Caco-2 (cell line): Measurements from ENCODE around the gene TGM4. TPM values are rescaled to one million over a fixed set of nuclear protein-coding genes. Genes with fewer than 3 reads are reported as not detected.

Experiments used
- BruUV-seq: library from RNA; stranded (reverse); fragments of 400-500 nt; replicated peaks from 2 replicates; lab custom pipeline; 2021; lab: Mats Ljungman, UMichigan
- CTCF ChIA-PET: fragments of 300-600 bp; sonication (Branson Sonifier 250); formaldehyde crosslinking; loops from one replicate; lab custom pipeline; 2022; ENCODE audit warnings: antibody characterized with exemption; lab: Charles Lee
- POLR2A ChIA-PET: fragments of 300-600 bp; sonication (Branson Sonifier 250); formaldehyde crosslinking; loops from one replicate; lab custom pipeline; 2022; ENCODE audit warnings: antibody characterized with exemption; lab: Charles Lee
- DNase-seq, 2 experiments: peaks; one replicate each; pipeline versions ENCODE4 v3.0.0 to v3.0.0-alpha.2; 2020 to 2022
- H3K27me3 ChIP-seq: replicated peaks from 2 replicates; pipeline ENCODE4 v1.6.0; 2011; ENCODE audit warnings: low read length; ENCODE audit not compliant: control insufficient read depth, insufficient read depth
- H3K36me3 ChIP-seq: 2 replicates; pipeline ENCODE4 v1.5.1; 2011; ENCODE audit warnings: low read length; ENCODE audit not compliant: control insufficient read depth, insufficient read depth
- H3K4me1 ChIP-seq: fragments of 250-450 bp; sonication (Bioruptor Pico); 2 replicates; pipeline ENCODE4 v1.5.1; 2020; ENCODE audit warnings: mild to moderate bottlenecking
- H3K4me3 ChIP-seq: 2 replicates; pipeline ENCODE4 v1.5.1; 2011; ENCODE audit warnings: low read depth, mild to moderate bottlenecking, control low read depth, low read length
- H3K9me3 ChIP-seq: fragments of 250-450 bp; sonication (Bioruptor Pico); 2 replicates; pipeline ENCODE4 v1.5.1; 2020; ENCODE audit warnings: mild to moderate bottlenecking, moderate library complexity
- H3K27ac Mint-ChIP-seq: one replicate; pipeline ENCODE4 v1.8.0; 2022; ENCODE audit warnings: mixed read lengths; ENCODE audit not compliant: unreplicated experiment
- H3K27me3 Mint-ChIP-seq: one replicate; pipeline ENCODE4 v1.8.0; 2022; ENCODE audit warnings: mixed read lengths; ENCODE audit not compliant: insufficient read depth, unreplicated experiment
- H3K36me3 Mint-ChIP-seq: one replicate; pipeline ENCODE4 v1.8.0; 2022; ENCODE audit warnings: mild to moderate bottlenecking, mixed read lengths; ENCODE audit not compliant: insufficient read depth, unreplicated experiment
- H3K4me1 Mint-ChIP-seq: one replicate; pipeline ENCODE4 v1.8.0; 2022; ENCODE audit warnings: low read depth, mixed read lengths; ENCODE audit not compliant: unreplicated experiment
- H3K4me3 Mint-ChIP-seq: one replicate; pipeline ENCODE4 v1.8.0; 2022; ENCODE audit warnings: mild to moderate bottlenecking, moderate library complexity, mixed read lengths; ENCODE audit not compliant: unreplicated experiment
- H3K9me3 Mint-ChIP-seq: one replicate; pipeline ENCODE4 v1.8.0; 2022; ENCODE audit warnings: mixed read lengths; ENCODE audit not compliant: unreplicated experiment
- intact Hi-C: fragments of 100-400 bp; cut with micrococcal nuclease; formaldehyde crosslinking; loops from one replicate; pipeline ENCODE4 v1.10.0; 2022; ENCODE audit not compliant: unreplicated experiment
- total RNA-seq: library from RNA; stranded (reverse); gene quantifications from 2 replicates; pipeline ENCODE4 v1.2.3, GENCODE V29; 2022
- TF ChIP-seq, protein P1 (sequence below), 2 experiments: fragments of 200-600 bp in 1 of 2; IDR thresholded peaks; 1 replicate in 1 of 2; 2 replicates in 1 of 2; pipeline versions ENCODE4 v1.5.1 to v1.8.0; 2011 to 2022; ENCODE audit warnings: antibody characterized with exemption in 1 of 2, control low read depth in 1 of 2, inconsistent platforms in 1 of 2, low read depth in 1 of 2, low read length in 1 of 2, mild to moderate bottlenecking in 1 of 2, moderate library complexity in 1 of 2; ENCODE audit not compliant: insufficient read depth in 1 of 2, severe bottlenecking in 1 of 2, unreplicated experiment in 1 of 2

The TGM4 gene
- total RNA-seq, 1 experiment from 2014 or later, result not detected

DNA sequence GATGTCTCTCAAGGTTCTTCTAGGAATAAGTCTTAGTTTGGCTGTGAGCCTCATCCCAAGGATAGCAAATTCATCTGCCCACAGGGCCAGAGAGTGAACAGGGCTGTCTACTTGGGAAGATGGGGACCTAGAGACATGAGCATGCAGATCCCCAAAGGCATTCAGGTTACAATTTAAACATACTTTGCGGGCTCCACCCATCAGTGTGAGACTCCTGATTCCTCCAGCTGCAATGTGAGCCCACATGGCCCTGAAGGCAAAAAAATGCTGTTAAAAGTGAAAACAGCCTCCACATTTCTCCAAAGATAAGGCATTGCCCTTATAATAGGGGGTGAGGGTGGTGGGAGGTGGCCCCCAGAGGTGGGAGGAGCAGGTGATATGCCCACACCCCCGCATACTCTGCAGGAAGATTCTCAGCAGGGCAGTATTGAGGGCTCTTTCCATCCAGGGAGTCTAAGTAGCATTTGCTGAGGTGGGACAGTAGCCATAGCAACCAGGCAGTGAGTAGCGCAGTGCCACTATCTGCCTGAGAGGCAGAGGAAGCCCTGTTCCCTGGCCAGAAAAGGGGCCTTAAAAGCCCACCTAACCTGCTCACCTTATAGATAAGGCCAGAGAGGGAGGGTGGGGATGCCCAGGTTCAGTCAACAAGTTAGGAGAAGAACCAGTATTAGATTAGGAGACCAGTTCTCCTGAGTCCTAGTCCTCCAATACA lies 31.2 kb downstream of the TGM4 start:
- intact Hi-C loops, result no loop called here
- no peak overlapping the region for H3K4me3 ChIP-seq
- H3K4me1 ChIP-seq, result no peaks in the 10 kb centered on the region
- no peak overlapping the region for H3K4me3 Mint-ChIP-seq
- H3K4me1 Mint-ChIP-seq, result no peaks in the 10 kb centered on the region
- H3K36me3 Mint-ChIP-seq, result no peaks in the 10 kb centered on the region
- ChIA-PET POLR2A (no interaction called here), CTCF (no interaction called here)
- TF ChIP-seq, protein P1, sequence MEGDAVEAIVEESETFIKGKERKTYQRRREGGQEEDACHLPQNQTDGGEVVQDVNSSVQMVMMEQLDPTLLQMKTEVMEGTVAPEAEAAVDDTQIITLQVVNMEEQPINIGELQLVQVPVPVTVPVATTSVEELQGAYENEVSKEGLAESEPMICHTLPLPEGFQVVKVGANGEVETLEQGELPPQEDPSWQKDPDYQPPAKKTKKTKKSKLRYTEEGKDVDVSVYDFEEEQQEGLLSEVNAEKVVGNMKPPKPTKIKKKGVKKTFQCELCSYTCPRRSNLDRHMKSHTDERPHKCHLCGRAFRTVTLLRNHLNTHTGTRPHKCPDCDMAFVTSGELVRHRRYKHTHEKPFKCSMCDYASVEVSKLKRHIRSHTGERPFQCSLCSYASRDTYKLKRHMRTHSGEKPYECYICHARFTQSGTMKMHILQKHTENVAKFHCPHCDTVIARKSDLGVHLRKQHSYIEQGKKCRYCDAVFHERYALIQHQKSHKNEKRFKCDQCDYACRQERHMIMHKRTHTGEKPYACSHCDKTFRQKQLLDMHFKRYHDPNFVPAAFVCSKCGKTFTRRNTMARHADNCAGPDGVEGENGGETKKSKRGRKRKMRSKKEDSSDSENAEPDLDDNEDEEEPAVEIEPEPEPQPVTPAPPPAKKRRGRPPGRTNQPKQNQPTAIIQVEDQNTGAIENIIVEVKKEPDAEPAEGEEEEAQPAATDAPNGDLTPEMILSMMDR (IDR thresholded peaks at IDR 0.05; ENCODE audit: insufficient read depth in 1 of 2, low read depth in 1 of 2, low read length in 1 of 2, severe bottlenecking in 1 of 2, unreplicated experiment in 1 of 2), result no peak
- no peak for DNase-seq
- no peak overlapping the region for H3K27ac Mint-ChIP-seq
- H3K27me3 ChIP-seq, result no peaks in the 10 kb centered on the region
- H3K36me3 ChIP-seq, result no peaks in the 10 kb centered on the region
- no peaks in the 10 kb centered on the region for H3K27me3 Mint-ChIP-seq
- BruUV-seq, result no TSS peak
- H3K9me3 ChIP-seq, result no peaks in the 10 kb centered on the region
- no peaks in the 10 kb centered on the region for H3K9me3 Mint-ChIP-seq

DNA sequence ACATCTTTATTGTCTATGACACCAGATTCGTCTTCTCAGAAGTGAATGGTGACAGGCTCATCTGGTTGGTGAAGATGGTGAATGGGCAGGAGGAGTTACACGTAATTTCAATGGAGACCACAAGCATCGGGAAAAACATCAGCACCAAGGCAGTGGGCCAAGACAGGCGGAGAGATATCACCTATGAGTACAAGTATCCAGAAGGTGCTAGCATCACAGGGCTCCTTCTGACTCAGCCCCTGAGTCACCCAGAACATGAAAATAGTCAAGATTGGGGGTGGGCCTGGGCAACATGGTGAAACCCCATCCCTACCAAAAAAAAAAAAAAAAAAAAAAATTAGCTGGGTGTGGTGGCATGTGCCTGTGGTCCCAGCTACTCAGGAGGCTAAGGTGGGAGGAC lies 32.6 kb downstream of the TGM4 start:
- Mint-ChIP-seq H3K27me3 (no peaks in the 10 kb centered on the region), H3K4me1 (no peaks in the 10 kb centered on the region), H3K9me3 (no peaks in the 10 kb centered on the region), H3K27ac (no peak overlapping the region), H3K4me3 (no peak overlapping the region), H3K36me3 (no peaks in the 10 kb centered on the region)
- Histone ChIP-seq H3K4me1 (no peaks in the 10 kb centered on the region), H3K9me3 (no peaks in the 10 kb centered on the region), H3K27me3 (no peaks in the 10 kb centered on the region), H3K4me3 (no peak overlapping the region), H3K36me3 (no peaks in the 10 kb centered on the region)
- ChIA-PET CTCF (interaction anchor here (0.6 kb wide), 1 partner anchor 10 kb away, joined by 4 read pairs; no protein-coding TSS in a partner anchor), POLR2A (no interaction called here)
- DNase-seq, result no peak
- no TSS peak for BruUV-seq
- TF ChIP-seq, protein P1 (IDR thresholded peaks at IDR 0.05; ENCODE audit: insufficient read depth in 1 of 2, low read depth in 1 of 2, low read length in 1 of 2, severe bottlenecking in 1 of 2, unreplicated experiment in 1 of 2), result no peak
- intact Hi-C loops, result no loop called here

DNA sequence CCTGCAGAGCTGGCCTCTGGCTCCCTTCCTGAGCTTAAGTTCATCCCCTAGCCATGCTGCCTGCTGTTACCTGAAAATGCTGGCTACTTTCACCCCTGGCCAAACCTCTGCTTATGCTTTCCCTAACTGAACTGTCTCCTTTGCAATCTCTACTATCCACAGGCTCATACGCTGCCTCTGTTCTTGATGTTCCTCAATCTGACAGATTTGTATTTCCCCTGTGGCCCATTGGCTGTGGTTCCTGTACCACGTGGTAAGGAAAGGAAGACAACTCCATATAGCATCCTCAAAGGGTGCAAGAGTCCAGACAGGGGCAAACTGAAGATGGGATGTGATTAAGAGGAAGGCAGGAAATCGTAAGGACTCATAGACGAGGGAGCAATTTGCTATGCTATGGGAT lies 33.2 kb downstream of the TGM4 start:
- intact Hi-C loops, result no loop called here
- TF ChIP-seq, protein P1 (IDR thresholded peaks at IDR 0.05; ENCODE audit: insufficient read depth in 1 of 2, low read depth in 1 of 2, low read length in 1 of 2, severe bottlenecking in 1 of 2, unreplicated experiment in 1 of 2), result no peak
- no peaks in the 10 kb centered on the region for H3K36me3 Mint-ChIP-seq
- no TSS peak for BruUV-seq
- no peaks in the 10 kb centered on the region for H3K9me3 Mint-ChIP-seq
- POLR2A ChIA-PET, result no interaction called here
- no peaks in the 10 kb centered on the region for H3K4me1 ChIP-seq
- H3K4me3 Mint-ChIP-seq, result no peak overlapping the region
- no peaks in the 10 kb centered on the region for H3K36me3 ChIP-seq
- no peak overlapping the region for H3K27ac Mint-ChIP-seq
- H3K27me3 ChIP-seq, result no peaks in the 10 kb centered on the region
- DNase-seq, result no peak
- CTCF ChIA-PET, result interaction anchor here (0.6 kb wide), 1 partner anchor 9 kb away, joined by 4 read pairs; no protein-coding TSS in a partner anchor
- H3K4me3 ChIP-seq, result no peak overlapping the region
- no peaks in the 10 kb centered on the region for H3K9me3 ChIP-seq
- H3K4me1 Mint-ChIP-seq, result no peaks in the 10 kb centered on the region
- H3K27me3 Mint-ChIP-seq, result no peaks in the 10 kb centered on the region
